NCI-H82 treated with DMSO at 0.1 percent for 48 hours (cell line): Measurements from ENCODE around the gene PEX6.
A peak's percentile ranks its signal among the peaks of the same experiment; 100 is the strongest.

Experiments
- DNase-seq: peaks from one replicate; lab custom pipeline; 2025; ENCODE audit not compliant: unreplicated experiment; lab: John Stamatoyannopoulos, UW

The PEX6 gene, protein sequence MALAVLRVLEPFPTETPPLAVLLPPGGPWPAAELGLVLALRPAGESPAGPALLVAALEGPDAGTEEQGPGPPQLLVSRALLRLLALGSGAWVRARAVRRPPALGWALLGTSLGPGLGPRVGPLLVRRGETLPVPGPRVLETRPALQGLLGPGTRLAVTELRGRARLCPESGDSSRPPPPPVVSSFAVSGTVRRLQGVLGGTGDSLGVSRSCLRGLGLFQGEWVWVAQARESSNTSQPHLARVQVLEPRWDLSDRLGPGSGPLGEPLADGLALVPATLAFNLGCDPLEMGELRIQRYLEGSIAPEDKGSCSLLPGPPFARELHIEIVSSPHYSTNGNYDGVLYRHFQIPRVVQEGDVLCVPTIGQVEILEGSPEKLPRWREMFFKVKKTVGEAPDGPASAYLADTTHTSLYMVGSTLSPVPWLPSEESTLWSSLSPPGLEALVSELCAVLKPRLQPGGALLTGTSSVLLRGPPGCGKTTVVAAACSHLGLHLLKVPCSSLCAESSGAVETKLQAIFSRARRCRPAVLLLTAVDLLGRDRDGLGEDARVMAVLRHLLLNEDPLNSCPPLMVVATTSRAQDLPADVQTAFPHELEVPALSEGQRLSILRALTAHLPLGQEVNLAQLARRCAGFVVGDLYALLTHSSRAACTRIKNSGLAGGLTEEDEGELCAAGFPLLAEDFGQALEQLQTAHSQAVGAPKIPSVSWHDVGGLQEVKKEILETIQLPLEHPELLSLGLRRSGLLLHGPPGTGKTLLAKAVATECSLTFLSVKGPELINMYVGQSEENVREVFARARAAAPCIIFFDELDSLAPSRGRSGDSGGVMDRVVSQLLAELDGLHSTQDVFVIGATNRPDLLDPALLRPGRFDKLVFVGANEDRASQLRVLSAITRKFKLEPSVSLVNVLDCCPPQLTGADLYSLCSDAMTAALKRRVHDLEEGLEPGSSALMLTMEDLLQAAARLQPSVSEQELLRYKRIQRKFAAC

DNA sequence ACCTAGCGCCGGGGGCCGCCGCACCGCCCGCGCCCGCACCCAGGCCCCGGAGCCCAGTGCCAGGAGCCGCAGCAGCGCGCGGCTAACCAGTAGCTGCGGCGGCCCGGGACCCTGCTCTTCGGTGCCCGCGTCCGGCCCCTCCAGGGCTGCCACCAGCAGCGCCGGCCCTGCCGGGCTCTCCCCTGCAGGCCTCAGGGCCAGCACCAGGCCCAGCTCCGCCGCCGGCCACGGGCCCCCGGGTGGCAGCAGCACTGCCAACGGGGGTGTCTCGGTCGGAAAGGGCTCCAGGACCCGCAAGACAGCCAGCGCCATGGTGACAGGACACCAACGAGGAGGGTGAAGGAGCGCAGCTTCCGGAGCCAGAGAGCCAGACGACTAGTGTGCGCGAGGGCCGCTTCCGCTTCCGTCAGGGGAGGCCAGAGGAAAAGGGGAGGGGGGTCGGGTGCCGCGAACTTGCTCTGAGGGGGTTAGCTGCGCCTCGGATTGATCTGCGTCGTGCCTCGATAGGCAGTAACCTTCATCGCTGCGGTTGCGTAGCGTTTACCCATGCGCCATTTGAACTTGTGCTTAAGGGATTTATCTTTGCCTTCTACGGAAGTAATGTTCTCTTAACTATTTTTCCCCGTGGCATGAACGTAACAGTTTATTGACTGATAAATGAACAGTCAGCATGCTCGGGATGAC is at the start of gene PEX6:
Gene PEX6 (minus strand): TSS at position 343 of the 684 bp plus-strand sequence. CDS start 31 bp downstream, at position 312.
- peak; percentile 86 for DNase-seq

DNA sequence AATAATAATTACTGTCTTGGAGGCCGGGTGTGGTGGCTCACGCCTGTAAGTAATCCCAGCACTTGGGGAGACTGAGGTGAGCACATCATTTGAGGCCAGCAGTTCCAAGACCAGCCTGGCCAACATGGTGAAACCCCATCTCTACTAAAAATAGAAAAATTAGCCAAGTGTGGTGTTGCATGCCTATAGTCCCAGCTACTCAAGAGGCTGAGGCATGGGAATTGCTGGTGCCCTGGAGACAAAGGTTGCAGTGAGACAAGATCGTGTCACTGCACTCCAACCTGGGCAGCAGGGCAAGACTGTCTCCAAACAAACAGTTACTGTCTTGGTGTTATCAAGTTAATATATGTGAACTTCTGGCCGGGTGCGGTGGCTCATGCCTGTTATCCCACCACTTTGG is 47.4 kb upstream of the PEX6 start:
- no peak for DNase-seq

DNA sequence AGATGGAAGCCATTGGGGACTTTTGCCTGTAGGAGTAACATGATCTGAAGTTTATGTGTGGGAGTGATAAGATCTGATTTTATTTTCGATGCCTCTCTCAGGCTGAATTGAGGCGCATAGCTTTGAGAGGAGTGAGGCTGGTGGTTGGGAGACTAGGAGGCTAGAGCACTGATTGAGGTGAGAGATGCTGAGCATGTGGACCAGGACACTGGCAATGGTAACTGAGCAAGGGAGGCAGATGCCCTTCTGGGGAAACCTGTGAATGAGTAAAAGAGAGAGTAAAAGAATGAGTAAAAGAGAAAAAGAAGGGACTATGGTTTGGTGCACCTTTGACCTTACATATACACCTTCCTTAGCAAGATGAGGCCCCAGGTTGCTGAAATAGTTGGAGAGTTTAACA is 45.5 kb upstream of the PEX6 start:
- no peak for DNase-seq

DNA sequence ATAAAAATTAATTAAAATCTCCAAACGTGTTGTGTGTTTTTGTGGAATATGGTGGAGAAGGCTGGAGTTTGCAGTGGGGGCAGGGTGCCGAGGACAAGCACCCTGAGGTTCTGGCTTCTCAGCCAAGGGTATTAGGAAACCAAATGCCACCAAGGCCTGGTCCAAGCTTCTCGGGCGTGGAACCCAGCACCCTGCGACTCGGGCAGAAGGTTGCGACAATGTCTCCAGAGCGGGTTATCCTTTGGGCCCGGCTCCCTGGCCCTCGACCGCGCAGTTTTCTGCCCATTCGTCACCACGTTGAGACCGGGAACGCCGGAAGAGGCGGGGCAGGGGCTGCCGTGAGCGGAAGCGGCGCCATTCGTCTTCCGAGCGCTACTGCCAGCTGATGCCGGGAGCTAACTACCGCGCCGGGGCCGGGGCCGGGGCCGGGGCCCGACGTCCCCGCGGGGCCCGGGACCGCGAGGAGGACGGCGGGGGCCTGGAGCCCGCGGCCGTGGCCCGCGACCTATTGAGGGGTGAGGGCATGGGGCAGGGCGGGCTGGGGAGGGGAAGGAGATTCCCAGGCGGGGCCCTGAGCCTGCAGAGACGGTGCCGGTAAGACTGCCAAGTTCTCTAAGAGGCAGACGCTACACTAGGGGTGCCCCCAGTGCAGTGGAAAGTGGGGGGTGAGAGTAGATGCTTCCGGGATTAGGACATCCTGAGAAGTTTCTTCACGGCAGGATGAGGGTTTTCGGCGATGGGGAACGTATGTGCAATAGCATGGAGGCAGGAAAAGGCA is 42.5 kb upstream of the PEX6 start, which contains the start of gene RRP36:
Gene RRP36 (plus strand): TSS at position 354 of the 778 bp plus-strand sequence. CDS start 32 bp downstream, at position 386.
- peak; percentile 31 for DNase-seq

DNA sequence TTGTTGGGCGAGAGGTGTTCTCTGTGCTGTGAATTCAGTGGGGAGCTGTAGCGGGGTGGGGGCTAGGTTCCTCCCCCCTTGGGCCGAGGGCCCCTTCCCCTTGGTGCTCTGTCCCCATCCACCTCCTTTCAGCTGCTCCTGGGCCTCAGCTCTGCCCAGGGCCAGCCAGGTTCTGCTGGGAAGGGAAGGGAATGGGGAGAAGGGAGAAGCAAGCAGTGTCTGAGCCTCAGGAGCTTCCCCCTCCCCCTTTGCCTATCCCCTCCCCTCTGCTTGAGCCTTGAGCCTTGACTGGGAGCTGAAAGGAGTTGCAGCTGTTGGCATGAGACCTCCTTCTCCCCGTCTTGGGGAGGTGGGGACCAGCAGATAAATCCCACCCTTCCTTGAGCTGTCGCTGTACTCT is 41.9 kb upstream of the PEX6 start:
- peak; percentile 64 for DNase-seq

DNA sequence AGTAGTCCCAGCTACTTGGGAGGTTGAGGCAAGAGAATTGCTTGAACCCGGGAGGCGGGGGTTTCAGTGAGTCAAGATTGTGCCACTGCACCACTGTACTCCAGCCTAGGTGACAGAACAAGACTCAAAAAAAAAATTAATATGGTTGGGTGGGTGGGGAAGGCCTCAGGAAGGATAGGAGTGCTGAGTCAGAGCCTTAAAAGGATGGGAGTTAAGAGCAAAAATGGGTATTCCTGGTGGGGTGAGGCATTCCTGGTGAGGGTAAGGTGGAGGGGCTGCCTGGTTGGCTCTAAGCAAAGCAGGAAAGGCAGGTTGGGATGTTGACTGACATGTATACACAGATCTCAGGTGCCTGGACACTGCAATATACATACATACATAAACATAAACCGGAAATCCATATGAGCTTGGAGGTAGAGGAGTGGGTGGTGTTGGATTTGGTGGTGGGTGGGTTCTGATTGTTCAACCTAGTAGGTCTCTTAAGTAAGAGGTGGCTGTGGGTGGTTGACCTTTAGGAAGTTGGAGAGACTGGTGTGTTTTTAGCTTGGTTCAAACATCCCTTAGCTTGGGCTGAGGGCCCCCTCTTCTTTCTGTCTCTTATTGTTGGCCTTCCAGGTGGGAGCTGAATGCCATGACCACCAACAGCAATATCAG is 41.2 kb upstream of the PEX6 start:
- DNase-seq: no peak

DNA sequence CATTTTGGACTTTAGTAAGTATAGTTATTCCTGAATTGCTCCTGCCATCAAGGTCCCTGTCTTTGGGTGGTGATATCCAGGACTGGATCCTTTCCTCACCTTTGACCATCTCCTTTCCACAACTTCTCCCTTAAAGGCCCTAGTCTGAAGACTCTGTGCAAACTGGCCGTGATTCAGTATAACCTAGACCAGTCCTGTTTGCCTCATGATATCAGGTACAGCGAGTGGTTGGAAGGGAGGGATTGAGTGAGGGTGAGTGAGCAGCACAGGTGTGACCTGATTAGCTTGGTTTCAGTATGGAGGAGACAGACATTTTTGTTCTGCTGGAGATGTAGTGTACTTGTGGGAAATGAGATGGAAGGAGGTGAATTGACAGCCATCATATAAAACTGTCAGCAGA is 40.2 kb upstream of the PEX6 start:
- no peak for DNase-seq

DNA sequence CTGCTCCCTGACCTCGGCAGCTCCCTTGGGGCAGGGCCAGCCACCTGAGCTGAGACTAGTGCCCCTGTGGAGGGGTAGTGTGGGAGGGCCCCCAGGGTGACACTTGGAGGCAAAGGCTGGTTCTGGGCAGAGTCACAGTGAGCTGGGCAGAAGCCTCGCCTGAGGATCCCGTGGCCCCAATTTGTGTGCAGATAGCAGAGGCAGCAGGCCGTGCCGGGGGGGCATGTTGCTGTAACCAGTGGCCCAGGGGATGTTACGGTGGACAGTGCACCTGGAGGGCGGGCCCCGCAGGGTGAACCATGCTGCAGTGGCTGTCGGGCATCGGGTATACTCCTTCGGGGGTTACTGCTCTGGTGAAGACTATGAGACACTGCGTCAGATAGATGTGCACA is 38.0 kb upstream of the PEX6 start:
- no peak for DNase-seq

DNA sequence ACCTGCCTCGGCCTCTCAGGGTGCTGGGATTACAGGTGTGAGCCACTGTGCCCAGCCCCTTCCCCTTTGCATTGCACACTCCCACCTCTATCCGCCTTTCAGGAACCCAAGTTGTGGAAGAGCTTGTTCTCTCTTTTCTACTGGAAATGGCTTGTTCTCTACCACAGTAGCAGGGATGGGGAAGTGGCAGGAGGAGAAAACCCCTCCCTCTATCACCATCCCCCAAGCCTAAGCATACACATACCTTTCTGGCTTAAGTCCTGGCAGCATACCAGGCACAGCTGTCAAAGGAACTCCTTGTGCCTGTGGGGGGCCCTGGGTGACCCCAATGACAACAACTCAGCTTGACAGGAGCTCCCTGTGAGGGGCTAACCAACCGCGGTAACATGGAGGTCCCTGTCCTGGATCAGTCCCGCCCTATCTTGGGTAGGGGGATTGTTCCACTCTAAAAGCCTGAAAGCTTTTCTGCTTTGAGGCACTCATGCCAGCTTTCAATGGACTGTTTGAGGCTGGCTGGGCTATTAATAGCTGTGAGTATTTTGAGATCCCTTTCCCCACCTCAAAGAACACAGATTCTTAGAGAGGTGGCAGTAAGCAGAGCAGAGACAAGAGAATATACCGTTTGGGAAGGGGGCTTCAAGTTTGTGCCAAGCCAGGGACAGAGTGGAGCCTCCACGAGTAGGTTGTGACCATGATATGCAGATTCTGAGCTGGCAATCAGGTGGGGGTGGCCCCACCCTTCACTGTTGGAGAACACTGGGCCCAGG is 37.4 kb upstream of the PEX6 start:
- no peak for DNase-seq

DNA sequence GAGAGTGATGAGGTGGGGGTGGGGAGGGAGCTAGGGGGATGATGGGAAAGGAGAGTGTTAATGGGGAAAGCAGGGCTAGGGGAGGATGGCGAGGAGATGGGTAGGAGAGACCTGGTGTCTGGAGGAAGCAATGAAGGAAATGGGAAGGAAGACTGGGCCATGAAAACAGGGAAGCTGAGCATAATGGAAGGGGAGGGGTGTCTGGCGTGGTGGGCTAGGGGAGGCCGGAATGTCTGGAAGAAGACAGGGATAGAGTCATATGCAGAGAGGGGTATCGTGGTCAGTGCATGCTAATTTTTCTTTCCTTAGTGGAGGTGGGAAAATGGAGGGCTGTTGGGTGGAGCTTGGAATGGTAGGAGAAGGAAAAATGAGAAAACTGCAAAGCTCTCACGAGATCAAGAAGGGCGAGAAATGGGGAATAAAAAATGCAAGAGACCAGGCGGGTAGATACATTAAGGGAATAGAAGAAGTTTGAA is 35.5 kb upstream of the PEX6 start:
- DNase-seq: no peak

DNA sequence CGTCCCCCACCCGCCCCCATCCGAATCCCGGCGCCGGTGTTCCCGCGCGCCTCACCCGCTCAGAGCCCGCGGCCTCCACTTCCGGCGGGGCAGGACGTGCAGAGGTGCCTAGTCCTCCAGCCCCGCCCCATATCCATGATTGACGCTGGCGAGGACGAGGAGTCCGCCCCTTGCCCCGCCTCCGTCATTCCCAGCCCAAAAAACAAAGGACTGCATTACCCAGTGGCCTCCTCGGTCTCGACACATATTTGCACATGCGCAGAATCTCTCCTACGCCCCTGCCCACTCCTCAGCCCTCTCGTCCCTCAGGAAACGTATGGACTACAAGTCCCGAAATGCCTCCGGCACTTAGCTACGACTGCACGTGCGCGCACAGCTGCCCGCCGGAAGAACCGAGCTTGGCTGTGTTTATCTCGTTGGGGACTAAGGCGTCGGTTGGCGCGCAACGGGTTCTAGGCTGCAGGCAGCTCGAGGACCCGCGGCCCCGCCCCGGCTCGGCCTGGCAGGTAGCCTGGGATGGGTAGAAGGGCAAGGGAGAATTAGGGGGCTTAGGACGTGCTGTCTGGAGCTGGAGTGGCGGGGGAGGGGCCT is 35.0 kb upstream of the PEX6 start, which contains the start of the genes KLHDC3 and MEA1:
Gene KLHDC3 (plus strand): TSS at position 407 of the 591 bp plus-strand sequence. CDS start 2,944 bp downstream, outside the sequence.
Gene MEA1 (minus strand): TSS at position 104 of the 591 bp plus-strand sequence. CDS start 133 bp downstream, outside the sequence.
- peak; percentile 100 for DNase-seq

DNA sequence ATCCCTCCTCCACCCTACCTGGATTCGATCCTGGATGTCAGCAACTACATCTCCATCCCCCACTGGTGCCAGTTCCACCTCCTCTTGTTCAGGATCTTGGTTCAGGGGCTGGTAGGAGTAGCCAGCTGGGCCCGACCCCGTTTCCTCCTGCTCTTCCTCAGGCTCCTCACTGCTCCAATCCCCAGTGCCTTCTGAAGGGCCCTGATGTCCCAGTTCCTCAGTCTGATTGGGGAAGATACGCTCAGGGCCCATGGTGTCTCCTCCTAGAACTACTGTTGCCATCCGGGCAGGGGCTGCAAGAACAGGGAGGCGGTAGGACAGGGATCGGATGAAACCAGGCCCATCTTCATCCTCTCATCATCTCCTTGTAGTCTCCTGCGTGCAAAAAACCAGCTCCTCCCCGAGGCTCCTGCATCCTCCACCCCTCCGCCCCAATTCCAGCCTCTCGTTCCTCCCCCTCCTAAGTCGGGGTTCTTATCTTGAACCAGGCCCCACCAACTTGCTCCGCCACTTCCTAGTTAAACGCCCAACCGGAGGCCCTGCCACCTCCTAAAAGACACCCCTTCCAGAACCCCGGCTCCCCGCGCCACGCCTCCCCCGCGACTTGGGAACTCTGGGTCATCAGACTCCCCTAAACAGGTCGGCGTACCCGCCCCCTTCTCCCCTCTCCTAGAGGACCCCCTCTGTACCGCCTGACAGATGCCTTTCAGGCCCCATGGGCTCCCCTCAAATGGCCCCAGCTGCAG is 34.3 kb upstream of the PEX6 start:
- no peak for DNase-seq

DNA sequence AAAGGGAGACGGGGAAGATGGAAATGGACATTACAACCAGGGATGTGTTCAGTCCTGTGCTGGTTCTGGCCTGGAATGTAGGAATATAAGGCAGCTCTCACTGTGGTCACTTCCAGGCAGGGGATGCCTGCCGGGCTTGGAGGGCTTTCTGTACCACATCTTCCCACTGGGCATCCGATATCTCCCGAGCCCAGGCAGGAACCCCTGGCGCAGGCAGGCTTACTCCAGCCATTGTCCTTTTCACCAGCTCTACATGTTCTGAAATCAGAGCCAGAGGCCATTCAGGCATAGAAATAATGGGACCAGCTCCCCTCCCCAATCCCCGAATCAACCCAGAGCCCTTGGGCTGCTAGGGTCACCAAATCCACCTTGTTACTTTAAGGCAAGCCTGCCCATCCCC is 33.4 kb upstream of the PEX6 start:
- DNase-seq: no peak

DNA sequence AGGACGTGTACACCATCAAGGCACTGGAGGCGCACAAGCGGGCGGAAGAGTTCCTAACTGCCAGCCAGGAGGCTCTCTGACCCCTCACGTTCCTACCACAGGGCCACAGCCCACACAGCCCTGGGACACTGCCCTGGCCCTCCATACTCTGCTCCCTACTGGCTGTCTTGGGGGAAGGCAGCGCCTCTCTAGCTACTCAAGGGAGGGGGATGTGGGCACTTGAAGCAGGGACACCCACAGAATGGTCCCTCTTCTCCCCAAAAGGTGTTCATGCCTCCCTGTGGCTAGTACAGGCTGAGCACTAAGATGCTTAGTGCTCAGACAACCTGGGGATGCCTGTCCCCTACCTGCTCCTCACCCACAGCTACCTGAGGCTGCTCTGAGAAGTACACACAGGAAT is 32.2 kb upstream of the PEX6 start:
- no peak for DNase-seq

DNA sequence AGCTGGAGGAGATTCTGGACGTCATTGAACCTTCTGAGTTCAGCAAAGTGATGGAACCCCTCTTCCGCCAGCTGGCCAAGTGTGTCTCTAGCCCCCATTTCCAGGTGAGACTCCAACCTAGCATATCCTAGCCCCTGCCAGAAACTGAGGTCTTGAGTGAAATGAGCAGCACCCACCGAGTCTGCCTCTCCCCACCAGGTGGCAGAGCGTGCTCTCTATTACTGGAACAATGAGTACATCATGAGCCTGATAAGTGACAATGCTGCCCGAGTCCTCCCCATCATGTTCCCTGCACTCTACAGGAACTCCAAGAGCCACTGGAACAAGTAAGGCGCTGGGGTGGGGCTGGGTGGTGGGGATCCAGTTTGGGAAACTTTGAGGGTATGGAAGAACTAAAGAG is 30.1 kb upstream of the PEX6 start:
- DNase-seq: peak; percentile 9

DNA sequence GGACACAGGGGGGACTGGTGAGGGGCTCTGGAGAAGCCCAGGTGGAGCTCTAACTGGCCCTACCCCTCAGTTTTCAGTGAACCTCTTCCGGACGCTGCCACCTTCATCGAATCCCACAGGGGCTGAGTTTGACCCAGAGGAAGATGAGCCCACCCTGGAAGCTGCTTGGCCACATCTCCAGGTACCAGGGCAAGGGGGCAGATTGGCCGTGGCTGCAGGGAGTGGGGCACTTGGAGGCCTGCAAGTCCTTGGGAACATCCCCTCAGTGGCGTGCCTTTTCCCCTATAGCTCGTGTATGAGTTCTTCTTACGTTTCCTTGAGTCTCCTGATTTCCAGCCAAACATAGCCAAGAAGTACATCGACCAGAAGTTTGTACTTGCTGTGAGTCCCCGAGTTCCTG is 28.1 kb upstream of the PEX6 start:
- DNase-seq: no peak

DNA sequence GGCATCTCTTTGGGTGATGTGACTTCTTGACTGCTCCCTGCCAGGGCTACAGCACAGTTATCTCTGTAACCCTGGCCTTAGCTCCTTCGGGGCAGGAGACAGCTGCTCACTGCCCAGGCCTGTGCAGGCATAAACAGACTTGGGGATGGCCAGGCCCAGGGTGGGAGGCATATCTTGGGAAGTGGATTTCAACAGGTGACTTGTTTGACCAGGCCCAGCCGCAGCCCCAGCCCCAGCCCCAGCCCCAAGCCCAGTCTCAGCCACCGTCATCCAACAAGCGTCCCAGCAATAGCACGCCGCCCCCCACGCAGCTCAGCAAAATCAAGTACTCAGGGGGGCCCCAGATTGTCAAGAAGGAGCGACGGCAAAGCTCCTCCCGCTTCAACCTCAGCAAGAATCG is 27.3 kb upstream of the PEX6 start:
- DNase-seq: no peak

DNA sequence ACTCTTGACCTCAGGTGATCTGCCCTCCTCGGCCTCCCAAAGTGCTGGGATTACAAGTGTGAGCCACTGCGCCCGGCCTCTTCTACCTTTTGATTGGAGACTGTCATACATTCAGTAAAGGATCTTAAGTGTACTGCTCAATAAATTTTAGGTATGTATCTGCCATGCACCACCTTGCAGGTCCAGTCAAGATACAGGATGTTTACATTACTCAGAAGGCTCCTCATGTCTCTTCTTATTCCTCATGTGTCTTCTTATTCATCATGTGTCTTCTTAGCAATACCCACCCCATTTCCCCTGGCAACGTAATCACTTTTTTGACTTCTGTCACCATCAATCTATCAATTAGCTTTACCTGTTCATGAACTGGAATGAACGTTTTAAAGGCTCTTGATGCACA is 26.9 kb upstream of the PEX6 start:
- DNase-seq: no peak
